Fibroblast of lung (primary cell): Measurements from ENCODE around the gene HS3ST3A1.

Source experiments
- CTCF ChIP-seq, 2 donors: IDR thresholded peaks in 1 of 2; conservative IDR thresholded peaks in 1 of 2; 1 replicate in 1 of 2; 2 replicates in 1 of 2; pipeline ENCODE4 v1.5.1; 2011 to 2012; ENCODE audit warnings: low read length in 2 of 2, control low read depth in 1 of 2, inconsistent platforms in 1 of 2, low read depth in 1 of 2, mild to moderate bottlenecking in 1 of 2
- EZH2 ChIP-seq: IDR thresholded peaks from 2 replicates; pipeline ENCODE4 v1.5.1; 2012; ENCODE audit warnings: low read length, control low read depth, mild to moderate bottlenecking; ENCODE audit errors: missing control alignments

DNA sequence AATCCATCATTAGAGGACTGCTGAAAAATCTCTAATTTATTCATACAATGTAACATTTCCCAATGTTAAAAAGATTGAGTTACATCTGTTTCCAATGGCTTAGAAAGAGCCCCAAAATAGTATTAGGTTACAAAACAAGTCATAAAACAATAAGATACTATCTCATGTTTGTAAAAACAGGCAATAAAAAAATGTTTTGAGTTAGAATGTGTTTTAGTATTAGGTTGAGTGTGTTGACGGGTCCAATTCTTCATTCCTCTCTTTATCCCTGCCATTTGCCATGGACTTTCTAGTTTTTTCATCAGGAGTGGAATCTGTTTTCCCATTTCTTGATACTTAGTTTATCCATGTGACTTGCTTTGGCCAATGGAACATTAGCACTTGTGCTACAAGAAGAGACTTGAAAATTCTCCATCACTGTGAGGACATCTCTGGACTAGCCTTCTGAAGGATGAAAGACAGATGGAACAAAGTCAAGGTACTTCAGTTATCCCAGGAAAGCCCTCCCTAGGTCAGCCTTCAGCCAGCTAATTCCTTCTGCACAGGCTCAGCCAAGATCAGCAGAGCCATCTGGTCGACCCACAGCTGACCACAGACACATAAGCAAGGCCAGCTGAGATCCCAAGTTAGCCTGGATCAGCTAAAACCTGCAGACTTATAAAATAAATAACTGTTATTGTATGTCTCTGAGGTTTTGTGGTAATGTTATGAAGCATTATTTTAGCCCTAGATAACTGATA is 83.3 kb downstream of the HS3ST3A1 start:
- TF ChIP-seq CTCF (conservative IDR thresholded peaks at IDR 0.05 in 1 of 2, IDR thresholded peaks at IDR 0.05 in 1 of 2; ENCODE audit: low read depth in 1 of 2, low read length in 2 of 2) (no peak), EZH2 (no peak)
